GM21360 (cell line): ENCODE measurements around the gene METTL8.

ENCODE experiments used
- ATAC-seq: cut with Tn5 transposase; IDR thresholded peaks from one replicate; pipeline ENCODE4 v1.9.1; 2021; ENCODE audit warnings: mild to moderate bottlenecking, moderate library complexity; ENCODE audit not compliant: unreplicated experiment

Gene METTL8

GRCh38 chr2:171267855-171268629 is 165.7 kb downstream of the METTL8 start:
- no peak for ATAC-seq
